Measurements from ENCODE around the gene STK32B. TPM values are rescaled to one million over a fixed set of nuclear protein-coding genes. Genes with fewer than 3 reads are reported as not detected.

Gene STK32B
- polyA plus RNA-seq, 1 of the 3 experiments (the other 2 are of a cell fraction): 0.20 TPM

DNA sequence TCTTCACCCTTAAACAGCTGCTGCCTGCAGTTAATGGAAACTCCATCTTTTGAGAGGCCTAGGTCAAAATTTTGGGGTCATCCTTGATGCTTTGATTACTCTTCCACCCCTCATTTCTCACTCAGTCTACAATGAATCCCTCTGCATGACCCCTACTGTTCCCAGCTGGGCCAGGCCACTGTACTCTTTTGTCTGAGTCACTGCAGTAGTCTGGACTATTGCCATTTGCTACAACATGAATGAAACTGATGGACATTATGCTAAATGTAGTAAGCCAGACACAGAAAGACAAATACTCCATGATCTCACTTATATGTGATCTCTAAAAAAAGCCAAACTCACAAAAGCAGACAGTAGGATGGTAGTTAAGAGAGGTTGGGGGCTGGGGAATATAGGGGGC, 28.3 kb downstream of the STK32B start:
- TF ChIP-seq, protein P1, sequence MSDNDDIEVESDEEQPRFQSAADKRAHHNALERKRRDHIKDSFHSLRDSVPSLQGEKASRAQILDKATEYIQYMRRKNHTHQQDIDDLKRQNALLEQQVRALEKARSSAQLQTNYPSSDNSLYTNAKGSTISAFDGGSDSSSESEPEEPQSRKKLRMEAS (IDR thresholded peaks at IDR 0.05; ENCODE audit: low read depth): no peak
- TF ChIP-seq GATA2 (CRISPR knock-in tag; IDR thresholded peaks at IDR 0.05) (no peak), NRF1 (IDR thresholded peaks at IDR 0.05; ENCODE audit: low read depth, low read length) (no peak), FOSL2 (IDR thresholded peaks at IDR 0.05; ENCODE audit: borderline replicate concordance, low read depth) (no peak), CTCF (IDR thresholded peaks at IDR 0.05) (no peak), FOXM1 (IDR thresholded peaks at IDR 0.05; ENCODE audit: low read depth) (no peak), FOXJ3 (CRISPR knock-in tag; IDR thresholded peaks at IDR 0.05) (no peak), RFX5 (IDR thresholded peaks at IDR 0.05; ENCODE audit: low read length) (no peak), SMC3 (IDR thresholded peaks at IDR 0.05; ENCODE audit: low read depth, low read length) (no peak)
- H3K79me2 ChIP-seq (ENCODE audit: insufficient read depth): no peaks in the 10 kb centered on the region
- H3K9me3 ChIP-seq: no peaks in the 10 kb centered on the region
- H3K9me2 ChIP-seq: no peaks in the 10 kb centered on the region
- no peaks in the 10 kb centered on the region for H3K36me3 ChIP-seq (replicated peaks in 1 of 2; ENCODE audit: control insufficient read depth in 1 of 2, insufficient read depth in 2 of 2, low read length in 1 of 2)
- H3F3A ChIP-seq (replicated peaks; ENCODE audit: insufficient read depth): no peaks in the 10 kb centered on the region
- H3K4me2 ChIP-seq: no peak overlapping the region
- ChIA-PET POLR2A (no interaction called here), CTCF (interaction anchor here (0.6 kb wide), 1 partner anchor 1009 kb away, joined by 3 read pairs; no protein-coding TSS in a partner anchor)
- H4K20me1 ChIP-seq (ENCODE audit: insufficient read depth): no peaks in the 10 kb centered on the region
- no peak overlapping the region for H2AFZ ChIP-seq (ENCODE audit: low read depth)
- no peaks in the 10 kb centered on the region for H3K4me1 ChIP-seq (ENCODE audit: control insufficient read depth in 1 of 2, insufficient read depth in 2 of 2, low read depth in 1 of 2, low read length in 1 of 2)
- no peak for DNase-seq
- no peak overlapping the region for H3K4me3 ChIP-seq (ENCODE audit: low read depth in 2 of 2, low read length in 1 of 2)
- H3K9ac ChIP-seq: no peak overlapping the region
- H3K27me3 ChIP-seq (ENCODE audit: insufficient read depth): no peaks in the 10 kb centered on the region
- no peak overlapping the region for H3K27ac ChIP-seq (ENCODE audit: low read depth in 2 of 2, low read length in 1 of 2)

- H4K20me1 ChIP-seq (ENCODE audit: insufficient read depth): no peaks in the 10 kb centered on the region
- no peak overlapping the region for H3K4me3 ChIP-seq (ENCODE audit: low read depth in 2 of 2, low read length in 1 of 2)
- H3K9ac ChIP-seq: no peak overlapping the region
- DNase-seq: no peak
- WGBS (ENCODE audit: low lambda C conversion rate): 3% methylated on average over 2 of the region's 2 CpGs
- H3K36me3 ChIP-seq (replicated peaks in 1 of 2; ENCODE audit: control insufficient read depth in 1 of 2, insufficient read depth in 2 of 2, low read length in 1 of 2): no peaks in the 10 kb centered on the region
- POLR2A ChIA-PET: interaction anchor here (0.6 kb wide), 1 partner anchor 10 kb away, joined by 3 read pairs; no protein-coding TSS in a partner anchor
- no peaks in the 10 kb centered on the region for H3K79me2 ChIP-seq (ENCODE audit: insufficient read depth)
- H3K27me3 ChIP-seq (ENCODE audit: insufficient read depth): no peaks in the 10 kb centered on the region
- H3K27ac ChIP-seq (ENCODE audit: low read depth in 2 of 2, low read length in 1 of 2): no peak overlapping the region
- CTCF ChIA-PET: interaction anchor here (1.7 kb wide), 1 partner anchor 32 kb away, joined by 4 read pairs; no protein-coding TSS in a partner anchor
- TF ChIP-seq, protein P1 (IDR thresholded peaks at IDR 0.05; ENCODE audit: low read depth): no peak
- TF ChIP-seq FOXM1 (IDR thresholded peaks at IDR 0.05; ENCODE audit: low read depth) (no peak), PBX3 (IDR thresholded peaks at IDR 0.05) (no peak), RXRA (IDR thresholded peaks at IDR 0.05; ENCODE audit: borderline replicate concordance, low read depth) (no peak), NFIC (IDR thresholded peaks at IDR 0.05; ENCODE audit: borderline replicate concordance) (no peak), MEF2A (IDR thresholded peaks at IDR 0.05; ENCODE audit: borderline replicate concordance, low read depth) (no peak), FOSL2 (IDR thresholded peaks at IDR 0.05; ENCODE audit: borderline replicate concordance, low read depth) (no peak), RCOR1 (IDR thresholded peaks at IDR 0.05; ENCODE audit: low read length) (no peak), JUND (IDR thresholded peaks at IDR 0.05) (no peak), GATA2 (CRISPR knock-in tag; IDR thresholded peaks at IDR 0.05) (no peak), SMC3 (IDR thresholded peaks at IDR 0.05; ENCODE audit: low read depth, low read length) (no peak), FOXJ3 (CRISPR knock-in tag; IDR thresholded peaks at IDR 0.05) (no peak), RFX5 (IDR thresholded peaks at IDR 0.05; ENCODE audit: low read length) (no peak), CHD2 (IDR thresholded peaks at IDR 0.05; ENCODE audit: low read length, partially characterized antibody) (no peak), ELF1 (IDR thresholded peaks at IDR 0.05) (no peak), CTCF (IDR thresholded peaks at IDR 0.05) (no peak), TAF1 (IDR thresholded peaks at IDR 0.05; ENCODE audit: borderline replicate concordance, low read depth, low read length) (no peak)
- TF ChIP-seq, protein P2, sequence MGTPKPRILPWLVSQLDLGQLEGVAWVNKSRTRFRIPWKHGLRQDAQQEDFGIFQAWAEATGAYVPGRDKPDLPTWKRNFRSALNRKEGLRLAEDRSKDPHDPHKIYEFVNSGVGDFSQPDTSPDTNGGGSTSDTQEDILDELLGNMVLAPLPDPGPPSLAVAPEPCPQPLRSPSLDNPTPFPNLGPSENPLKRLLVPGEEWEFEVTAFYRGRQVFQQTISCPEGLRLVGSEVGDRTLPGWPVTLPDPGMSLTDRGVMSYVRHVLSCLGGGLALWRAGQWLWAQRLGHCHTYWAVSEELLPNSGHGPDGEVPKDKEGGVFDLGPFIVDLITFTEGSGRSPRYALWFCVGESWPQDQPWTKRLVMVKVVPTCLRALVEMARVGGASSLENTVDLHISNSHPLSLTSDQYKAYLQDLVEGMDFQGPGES (IDR thresholded peaks at IDR 0.05; ENCODE audit: low read depth, low read length): no peak
- TF ChIP-seq, protein P3, sequence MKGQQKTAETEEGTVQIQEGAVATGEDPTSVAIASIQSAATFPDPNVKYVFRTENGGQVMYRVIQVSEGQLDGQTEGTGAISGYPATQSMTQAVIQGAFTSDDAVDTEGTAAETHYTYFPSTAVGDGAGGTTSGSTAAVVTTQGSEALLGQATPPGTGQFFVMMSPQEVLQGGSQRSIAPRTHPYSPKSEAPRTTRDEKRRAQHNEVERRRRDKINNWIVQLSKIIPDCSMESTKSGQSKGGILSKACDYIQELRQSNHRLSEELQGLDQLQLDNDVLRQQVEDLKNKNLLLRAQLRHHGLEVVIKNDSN (IDR thresholded peaks at IDR 0.05; ENCODE audit: borderline replicate concordance, low read depth): no peak
- no peaks in the 10 kb centered on the region for H3K9me2 ChIP-seq
- no peak overlapping the region for H3K4me2 ChIP-seq
- no peak overlapping the region for H2AFZ ChIP-seq (ENCODE audit: low read depth)
- H3K4me1 ChIP-seq (ENCODE audit: control insufficient read depth in 1 of 2, insufficient read depth in 2 of 2, low read depth in 1 of 2, low read length in 1 of 2): no peaks in the 10 kb centered on the region
- H3K9me3 ChIP-seq: no peaks in the 10 kb centered on the region
- no peaks in the 10 kb centered on the region for H3F3A ChIP-seq (replicated peaks; ENCODE audit: insufficient read depth)
Measured at GRCh38 chr4:5081441-5081999, 30.2 kb downstream of the STK32B start.

All from SK-N-SH (cell line).